NCI-H187 (cell line): ENCODE data around the gene DPF3.

Experiments used
- DNase-seq, 2 experiments: peaks; one replicate each; lab custom pipeline; 2025; lab: John Stamatoyannopoulos, UW

Gene DPF3

GRCh38 chr14:72646861-72647528 lies 246.9 kb downstream of the DPF3 start:
- DNase-seq = no peak

- no peak for DNase-seq
Measured at GRCh38 chr14:72645706-72646105, 248.2 kb downstream of the DPF3 start.

GRCh38 chr14:72644758-72645489 lies 249.0 kb downstream of the DPF3 start:
- no peak for DNase-seq

GRCh38 chr14:72644038-72644437 lies 249.9 kb downstream of the DPF3 start:
- DNase-seq = no peak

GRCh38 chr14:72643317-72643801 lies 250.5 kb downstream of the DPF3 start:
- no peak for DNase-seq

- DNase-seq = no peak
Measured at GRCh38 chr14:72640911-72641485, 252.9 kb downstream of the DPF3 start.

- DNase-seq = no peak
Measured at GRCh38 chr14:72638021-72638420, 255.9 kb downstream of the DPF3 start.

- no peak for DNase-seq
Measured at GRCh38 chr14:72636871-72637270, 257.0 kb downstream of the DPF3 start.

- DNase-seq = no peak
Measured at GRCh38 chr14:72636094-72636493, 257.8 kb downstream of the DPF3 start.

GRCh38 chr14:72634691-72635616 lies 258.9 kb downstream of the DPF3 start:
- no peak for DNase-seq

GRCh38 chr14:72633551-72633950 lies 260.4 kb downstream of the DPF3 start:
- DNase-seq = no peak

GRCh38 chr14:72632727-72633126 lies 261.2 kb downstream of the DPF3 start:
- DNase-seq = no peak

- no peak for DNase-seq
Measured at GRCh38 chr14:72631401-72631800, 262.5 kb downstream of the DPF3 start.

GRCh38 chr14:72630374-72630773 lies 263.5 kb downstream of the DPF3 start:
- no peak for DNase-seq

- no peak for DNase-seq
Measured at GRCh38 chr14:72629534-72629933, 264.4 kb downstream of the DPF3 start.

GRCh38 chr14:72625689-72626088 lies 268.2 kb downstream of the DPF3 start:
- DNase-seq = no peak

- no peak for DNase-seq
Measured at GRCh38 chr14:72621387-72622065, 272.4 kb downstream of the DPF3 start.

GRCh38 chr14:72619881-72620280 lies 274.0 kb downstream of the DPF3 start:
- no peak for DNase-seq

- DNase-seq = no peak
Measured at GRCh38 chr14:72619111-72619571, 274.8 kb downstream of the DPF3 start.

GRCh38 chr14:72618424-72618823 lies 275.5 kb downstream of the DPF3 start:
- no peak for DNase-seq

GRCh38 chr14:72617391-72618031 lies 276.4 kb downstream of the DPF3 start:
- DNase-seq = no peak
